GM12878 (cell line): ENCODE data around the gene APOM. TPM values are rescaled to one million over a fixed set of nuclear protein-coding genes. Genes with fewer than 3 reads are reported as not detected.

Source experiments
- FOXK2 ChIP-seq: fragments of 450-650 bp; IDR thresholded peaks from 2 replicates; pipeline ENCODE4 v1.6.1; 2017; ENCODE audit warnings: mild to moderate bottlenecking, moderate library complexity
- HDGF ChIP-seq: fragments of 450-650 bp; IDR thresholded peaks from 2 replicates; pipeline ENCODE4 v1.6.1; 2016; ENCODE audit warnings: antibody characterized with exemption
- MEF2A ChIP-seq: IDR thresholded peaks from 2 replicates; pipeline ENCODE4 v1.6.1; 2011; ENCODE audit warnings: low read depth, mild to moderate bottlenecking, low read length, moderate library complexity; ENCODE audit not compliant: insufficient read depth
- MEF2B ChIP-seq: fragments of 450-650 bp; IDR thresholded peaks from 2 replicates; pipeline ENCODE4 v1.6.1; 2018; ENCODE audit warnings: mild to moderate bottlenecking, moderate library complexity; ENCODE audit not compliant: partially characterized antibody, poor library complexity, severe bottlenecking
- NFIC ChIP-seq: IDR thresholded peaks from 2 replicates; pipeline ENCODE4 v1.6.1; 2012; ENCODE audit warnings: low read depth, mild to moderate bottlenecking, inconsistent platforms, low read length, moderate library complexity
- NR2C1 ChIP-seq: fragments of 450-650 bp; IDR thresholded peaks from 2 replicates; pipeline ENCODE4 v1.6.1; 2017; ENCODE audit warnings: antibody characterized with exemption, mild to moderate bottlenecking, moderate library complexity
- PBX3 ChIP-seq: IDR thresholded peaks from 2 replicates; pipeline ENCODE4 v1.6.1; 2011; ENCODE audit warnings: mild to moderate bottlenecking, low read depth, low read length, moderate library complexity; ENCODE audit not compliant: insufficient replicate concordance
- RB1 ChIP-seq: fragments of 450-650 bp; formaldehyde crosslinking; IDR thresholded peaks from 2 replicates; pipeline ENCODE4 v1.6.1; 2017; ENCODE audit warnings: mild to moderate bottlenecking, borderline replicate concordance
- RUNX3 ChIP-seq: IDR thresholded peaks from 2 replicates; pipeline ENCODE4 v1.6.1; 2012; ENCODE audit warnings: low read length, inconsistent platforms
- SMARCA5 ChIP-seq: fragments of 450-650 bp; IDR thresholded peaks from 2 replicates; pipeline ENCODE4 v1.6.1; 2017; ENCODE audit warnings: mild to moderate bottlenecking
- polyA plus RNA-seq, 11 experiments: library from polyadenylated mRNA; depleted of rRNA in 4 of 11; unstranded in 6 of 11; stranded (reverse) in 5 of 11; fragments of >200 nt; fragmentation: Nextera tagmentation in 4 of 11; fragmentation: Illumina TruSeq in 1 of 11; extraction: Ambion mirVana in 4 of 11; extraction: Trizol in 1 of 11; gene quantifications; 1 replicate in 1 of 11; 2 replicates in 10 of 11; pipeline versions ENCODE4 v1.2.1 to v1.2.3, GENCODE V29; 2011 to 2016; ENCODE audit warnings: inconsistent platforms in 2 of 11, missing spikeins in 2 of 11, low read depth in 1 of 11
- total RNA-seq, 4 experiments: library from RNA; depleted of rRNA in 3 of 4; stranded (reverse); fragments of >200 nt in 3 of 4; fragmentation: Illumina TruSeq in 1 of 4; extraction: Trizol in 1 of 4; gene quantifications; 2 replicates each; pipeline versions ENCODE4 v1.2.1 to v1.2.3, GENCODE V29; 2013 to 2021
- TF ChIP-seq, protein P1 (sequence below): fragments of 450-650 bp; IDR thresholded peaks from 2 replicates; pipeline ENCODE4 v1.6.1; 2017; ENCODE audit warnings: low read depth, mild to moderate bottlenecking, moderate library complexity

The APOM gene
- total and polyA plus RNA-seq, 10 of the 15 experiments (the other 5 are each of a cell fraction or from before 2014, with no cell fraction given) = 4.0 to 14.1 (median 7.1) TPM

- TF ChIP-seq, protein P1, sequence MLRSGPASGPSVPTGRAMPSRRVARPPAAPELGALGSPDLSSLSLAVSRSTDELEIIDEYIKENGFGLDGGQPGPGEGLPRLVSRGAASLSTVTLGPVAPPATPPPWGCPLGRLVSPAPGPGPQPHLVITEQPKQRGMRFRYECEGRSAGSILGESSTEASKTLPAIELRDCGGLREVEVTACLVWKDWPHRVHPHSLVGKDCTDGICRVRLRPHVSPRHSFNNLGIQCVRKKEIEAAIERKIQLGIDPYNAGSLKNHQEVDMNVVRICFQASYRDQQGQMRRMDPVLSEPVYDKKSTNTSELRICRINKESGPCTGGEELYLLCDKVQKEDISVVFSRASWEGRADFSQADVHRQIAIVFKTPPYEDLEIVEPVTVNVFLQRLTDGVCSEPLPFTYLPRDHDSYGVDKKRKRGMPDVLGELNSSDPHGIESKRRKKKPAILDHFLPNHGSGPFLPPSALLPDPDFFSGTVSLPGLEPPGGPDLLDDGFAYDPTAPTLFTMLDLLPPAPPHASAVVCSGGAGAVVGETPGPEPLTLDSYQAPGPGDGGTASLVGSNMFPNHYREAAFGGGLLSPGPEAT = no peak
- TF ChIP-seq FOXK2 (no peak), RB1 (no peak), PBX3 (no peak), HDGF (no peak; the same call in 1 of the 2 replicates), MEF2A (0 out of 2 replicates have a peak, but pooled peaks have one; percentile 38), NR2C1 (peak; percentile 31; the same call in 1 of the 2 replicates), MEF2B (peak; percentile 60), SMARCA5 (0 out of 2 replicates have a peak, but pooled peaks have one; percentile 16), NFIC (no peak), RUNX3 (peak; percentile 72)
These were observed 5.8 kb downstream of the APOM start (continued) for GRCh38 chr6:31661262-31662123.
